ENCODE data around the gene RASL11B.

DNA sequence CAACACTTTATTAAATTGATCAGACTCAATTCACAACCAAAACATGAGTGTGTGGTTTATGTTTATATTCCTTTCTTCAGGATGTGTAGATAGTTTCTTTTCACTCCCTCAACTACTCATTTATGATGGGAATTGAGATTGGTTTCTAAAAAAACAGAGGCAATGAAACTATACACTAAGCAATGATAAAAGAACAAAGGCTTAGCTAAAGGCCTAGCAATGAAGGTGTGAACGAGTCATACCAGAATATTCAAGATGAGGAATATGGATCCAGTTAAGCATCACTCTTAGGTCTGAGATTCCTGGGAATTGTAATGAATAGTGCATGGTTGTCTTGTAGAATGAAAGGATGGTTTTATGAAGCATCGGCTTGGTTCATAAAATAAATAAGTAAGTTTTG is 17.5 kb upstream of the RASL11B start:
- no peak for TF ChIP-seq POLR2A (IDR thresholded peaks at IDR 0.05; ENCODE audit: low read depth, low read length)
- TF ChIP-seq TAF1 (IDR thresholded peaks at IDR 0.05; ENCODE audit: low read depth, low read length): no peak

Data from GM12891 (cell line).